Activated T-helper 17 cell treated with anti-CD3 and anti-CD28 coated beads, Interleukin-2, amount 50 U/mL, for 72 hours (primary cell): Measurements from ENCODE around the gene JMJD4. TPM values are rescaled to one million over a fixed set of nuclear protein-coding genes. Genes with fewer than 3 reads are reported as not detected.

ENCODE experiments used
- ATAC-seq: fragments of 150-1000 bp; cut with Tn5 transposase; replicated peaks from 2 replicates; pipeline ENCODE4 v1.10.0; 2021; ENCODE audit warnings: mild to moderate bottlenecking, moderate library complexity
- H3K27ac Mint-ChIP-seq: one replicate; pipeline ENCODE4 v1.8.0; 2022; ENCODE audit warnings: mixed read lengths
- H3K27me3 Mint-ChIP-seq: one replicate; pipeline ENCODE4 v1.8.0; 2022; ENCODE audit warnings: mixed read lengths
- H3K36me3 Mint-ChIP-seq: one replicate; pipeline ENCODE4 v1.8.0; 2022; ENCODE audit warnings: low read depth, mild to moderate bottlenecking, mixed read lengths
- H3K4me1 Mint-ChIP-seq: one replicate; pipeline ENCODE4 v1.8.0; 2022; ENCODE audit warnings: mixed read lengths
- H3K4me3 Mint-ChIP-seq: one replicate; pipeline ENCODE4 v1.8.0; 2022; ENCODE audit warnings: mild to moderate bottlenecking, mixed read lengths
- H3K9me3 Mint-ChIP-seq: one replicate; pipeline ENCODE4 v1.8.0; 2022; ENCODE audit warnings: mixed read lengths
- total RNA-seq, 2 donors: library from RNA; stranded (reverse); gene quantifications; one replicate each; pipeline ENCODE4 v1.2.3, GENCODE V29; 2022

Gene JMJD4
- total RNA-seq, 2 donors from 2014 or later, result 10.6 to 19.9 TPM

GRCh38 chr1:227773558-227773957 lies 38.5 kb upstream of the JMJD4 start:
- Mint-ChIP-seq H3K4me1 (peaks cover 11% of the 10 kb centered on the region), H3K27me3 (no peaks in the 10 kb centered on the region), H3K4me3 (peak overlapping the region; percentile 18), H3K27ac (peak overlapping the region; percentile 25), H3K36me3 (peaks cover 41% of the 10 kb centered on the region), H3K9me3 (no peaks in the 10 kb centered on the region)
- ATAC-seq, result no peak

DNA sequence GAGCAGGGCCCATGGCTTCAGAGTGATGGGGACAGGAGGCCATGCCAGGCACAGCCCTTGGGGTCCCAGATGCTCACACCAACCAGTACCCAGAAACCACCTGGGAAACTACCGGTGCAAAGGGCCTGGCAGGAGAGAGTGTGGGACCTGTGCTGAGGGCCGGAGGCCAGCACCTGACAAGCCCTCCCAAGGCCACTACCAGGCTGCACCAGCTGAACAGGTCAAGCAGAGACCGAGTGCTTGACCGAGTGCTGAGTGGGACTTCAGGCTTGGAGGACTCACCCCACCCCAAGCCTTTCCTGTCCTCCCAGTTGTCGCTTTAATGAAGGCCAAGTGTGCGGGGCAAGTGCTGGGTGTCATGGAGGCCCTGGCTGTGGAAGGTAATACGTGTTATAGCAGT lies 36.7 kb upstream of the JMJD4 start:
- H3K4me3 Mint-ChIP-seq, result no peak overlapping the region
- H3K27ac Mint-ChIP-seq, result no peak overlapping the region
- ATAC-seq, result no peak
- H3K9me3 Mint-ChIP-seq, result no peaks in the 10 kb centered on the region
- H3K36me3 Mint-ChIP-seq, result peaks cover 58% of the 10 kb centered on the region
- peaks cover 11% of the 10 kb centered on the region for H3K4me1 Mint-ChIP-seq
- H3K27me3 Mint-ChIP-seq, result no peaks in the 10 kb centered on the region

GRCh38 chr1:227771326-227771725 lies 36.2 kb upstream of the JMJD4 start:
- H3K9me3 Mint-ChIP-seq, result no peaks in the 10 kb centered on the region
- no peak overlapping the region for H3K27ac Mint-ChIP-seq
- H3K4me1 Mint-ChIP-seq, result peaks cover 14% of the 10 kb centered on the region
- H3K36me3 Mint-ChIP-seq, result peaks cover 57% of the 10 kb centered on the region
- no peak for ATAC-seq
- no peak overlapping the region for H3K4me3 Mint-ChIP-seq
- H3K27me3 Mint-ChIP-seq, result no peaks in the 10 kb centered on the region

GRCh38 chr1:227770812-227771211 lies 35.7 kb upstream of the JMJD4 start:
- no peak for ATAC-seq
- Mint-ChIP-seq H3K36me3 (peaks cover 57% of the 10 kb centered on the region), H3K4me3 (no peak overlapping the region)

DNA sequence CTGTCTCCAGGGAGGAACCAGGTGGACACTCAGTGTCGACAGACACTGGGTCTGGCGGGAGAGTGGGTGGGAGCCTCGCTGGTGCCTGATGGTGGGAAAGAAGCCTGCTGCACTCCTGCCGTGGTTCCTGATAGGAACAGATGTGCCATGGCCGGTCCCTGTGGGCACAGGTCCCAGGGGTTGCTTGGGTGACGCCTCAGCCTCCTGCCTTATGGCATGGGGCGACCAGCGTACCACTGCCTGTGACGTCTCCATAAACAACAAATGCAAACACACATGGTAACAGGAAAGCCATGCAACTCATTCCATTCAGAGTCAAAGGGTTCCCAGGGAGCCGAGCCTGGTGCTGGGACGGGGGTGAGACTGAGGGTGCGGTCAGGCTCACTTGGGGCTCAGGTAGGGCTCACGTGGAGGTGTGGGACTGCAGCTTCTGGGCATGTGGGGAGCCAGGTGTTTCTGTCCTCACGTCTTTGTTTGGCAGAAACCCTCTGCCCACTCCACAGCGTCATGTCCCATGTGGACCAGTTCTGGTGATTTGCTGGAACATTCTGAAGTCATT lies 34.9 kb upstream of the JMJD4 start:
- Mint-ChIP-seq H3K27me3 (no peaks in the 10 kb centered on the region), H3K36me3 (peaks cover 52% of the 10 kb centered on the region), H3K4me3 (no peak overlapping the region), H3K27ac (no peak overlapping the region), H3K4me1 (peaks cover 20% of the 10 kb centered on the region), H3K9me3 (no peaks in the 10 kb centered on the region)
- ATAC-seq, result no peak

More at GRCh38 chr1:227770812-227771211, 35.7 kb upstream of the JMJD4 start:
- no peaks in the 10 kb centered on the region for H3K9me3 Mint-ChIP-seq
- no peak overlapping the region for H3K27ac Mint-ChIP-seq
- no peaks in the 10 kb centered on the region for H3K27me3 Mint-ChIP-seq
- H3K4me1 Mint-ChIP-seq, result peaks cover 19% of the 10 kb centered on the region

GRCh38 chr1:227769047-227769935 lies 34.2 kb upstream of the JMJD4 start:
- no peak for ATAC-seq

GRCh38 chr1:227768640-227769039 lies 33.5 kb upstream of the JMJD4 start:
- H3K4me1 Mint-ChIP-seq, result peaks cover 21% of the 10 kb centered on the region
- H3K36me3 Mint-ChIP-seq, result peaks cover 49% of the 10 kb centered on the region
- H3K4me3 Mint-ChIP-seq, result no peak overlapping the region
- no peaks in the 10 kb centered on the region for H3K9me3 Mint-ChIP-seq
- no peaks in the 10 kb centered on the region for H3K27me3 Mint-ChIP-seq
- H3K27ac Mint-ChIP-seq, result no peak overlapping the region
- no peak for ATAC-seq

More at GRCh38 chr1:227769047-227769935, 34.2 kb upstream of the JMJD4 start:
- peaks cover 47% of the 10 kb centered on the region for H3K36me3 Mint-ChIP-seq
- H3K27ac Mint-ChIP-seq, result no peak overlapping the region
- H3K9me3 Mint-ChIP-seq, result no peaks in the 10 kb centered on the region
- peaks cover 22% of the 10 kb centered on the region for H3K4me1 Mint-ChIP-seq
- no peak overlapping the region for H3K4me3 Mint-ChIP-seq
- H3K27me3 Mint-ChIP-seq, result no peaks in the 10 kb centered on the region

DNA sequence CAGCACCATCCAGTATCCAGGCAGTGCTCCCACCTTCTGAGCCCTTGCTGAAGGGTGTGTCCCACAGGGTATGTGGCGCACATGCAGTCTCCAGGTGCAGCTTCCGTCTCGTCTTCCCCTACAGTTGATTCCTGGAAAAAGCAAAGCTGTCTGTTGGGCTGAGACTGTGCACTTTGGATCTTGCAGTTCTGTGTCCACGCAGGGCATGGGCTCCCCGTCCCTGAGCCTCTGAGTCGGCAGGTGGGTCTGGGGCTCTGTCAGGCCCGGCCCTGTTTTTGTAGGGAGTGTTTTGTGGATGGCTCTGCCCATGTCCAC lies 33.0 kb upstream of the JMJD4 start:
- Mint-ChIP-seq H3K36me3 (peaks cover 49% of the 10 kb centered on the region), H3K27me3 (no peaks in the 10 kb centered on the region), H3K4me1 (peaks cover 18% of the 10 kb centered on the region), H3K4me3 (no peak overlapping the region), H3K9me3 (no peaks in the 10 kb centered on the region), H3K27ac (no peak overlapping the region)
- ATAC-seq, result no peak

DNA sequence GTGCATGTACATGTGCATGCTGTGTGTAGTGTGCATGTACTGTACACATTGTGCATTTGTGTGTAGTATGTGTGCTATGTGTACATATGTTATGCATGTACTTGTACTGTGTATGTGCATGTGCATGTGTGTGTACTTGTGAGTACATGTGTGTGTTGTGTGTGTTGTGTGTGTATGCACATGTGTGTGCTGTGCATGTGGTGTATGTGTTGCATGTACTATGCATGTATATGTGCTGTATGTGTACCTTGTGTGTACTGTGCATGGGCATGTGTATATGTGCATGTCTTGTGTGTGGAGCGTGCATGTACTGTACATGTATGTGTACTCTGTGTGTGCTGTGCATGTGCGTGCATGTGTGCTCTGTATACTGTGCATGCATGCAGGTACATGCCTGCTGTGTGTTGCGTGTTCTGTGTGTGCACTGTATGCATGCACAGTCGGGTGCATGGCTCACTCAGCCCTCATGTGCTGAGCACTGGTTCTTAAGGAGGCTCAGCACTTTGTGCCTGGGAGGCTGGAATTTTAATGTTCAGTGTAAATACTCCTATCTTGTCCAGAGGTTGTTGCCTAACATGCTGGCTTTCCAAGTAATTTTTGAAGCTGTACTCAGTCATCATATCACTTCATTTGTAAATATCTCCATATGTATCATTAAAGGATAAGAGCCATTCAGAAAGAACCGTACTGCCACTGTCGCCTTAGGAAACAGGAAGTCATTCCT lies 32.5 kb upstream of the JMJD4 start:
- no peak overlapping the region for H3K27ac Mint-ChIP-seq
- no peaks in the 10 kb centered on the region for H3K27me3 Mint-ChIP-seq
- ATAC-seq, result no peak
- H3K36me3 Mint-ChIP-seq, result peaks cover 49% of the 10 kb centered on the region
- peak overlapping the region; percentile 19 for H3K4me3 Mint-ChIP-seq
- no peaks in the 10 kb centered on the region for H3K9me3 Mint-ChIP-seq
- peaks cover 19% of the 10 kb centered on the region for H3K4me1 Mint-ChIP-seq

DNA sequence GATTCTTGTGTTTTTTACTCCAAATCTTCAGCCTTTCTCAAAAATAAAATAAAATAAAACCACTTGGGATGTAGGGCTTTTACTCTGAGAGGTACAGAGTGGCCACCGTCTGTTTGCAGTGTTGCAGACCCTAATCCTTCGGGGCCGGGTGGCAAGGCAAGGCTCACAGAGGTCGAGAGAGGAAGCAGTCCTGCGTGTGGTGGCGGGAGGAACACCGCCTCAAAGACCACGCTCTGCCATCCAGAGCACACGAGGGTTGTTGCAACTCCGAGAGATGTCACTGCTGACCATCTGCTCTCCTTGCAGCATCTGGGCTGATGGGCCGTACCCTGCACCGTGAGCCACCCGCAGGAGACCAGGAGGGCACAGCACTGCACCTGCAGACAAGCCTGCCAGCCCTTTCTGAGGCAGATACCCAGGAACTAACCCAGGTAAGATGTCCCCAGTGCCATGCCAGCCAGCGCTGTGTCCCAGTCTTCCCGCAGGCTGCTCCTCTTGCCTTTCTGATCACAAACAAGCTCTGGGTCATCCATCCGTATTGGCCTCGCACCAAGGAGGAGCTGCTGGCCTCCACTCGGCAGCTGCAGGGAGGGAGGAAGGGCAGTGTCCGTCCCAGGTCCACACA lies 31.7 kb upstream of the JMJD4 start:
- Mint-ChIP-seq H3K27ac (peak overlapping the region; percentile 25), H3K36me3 (peaks cover 48% of the 10 kb centered on the region), H3K4me1 (peaks cover 27% of the 10 kb centered on the region), H3K4me3 (peak overlapping the region; percentile 68), H3K9me3 (no peaks in the 10 kb centered on the region), H3K27me3 (no peaks in the 10 kb centered on the region)
- ATAC-seq, result no peak

DNA sequence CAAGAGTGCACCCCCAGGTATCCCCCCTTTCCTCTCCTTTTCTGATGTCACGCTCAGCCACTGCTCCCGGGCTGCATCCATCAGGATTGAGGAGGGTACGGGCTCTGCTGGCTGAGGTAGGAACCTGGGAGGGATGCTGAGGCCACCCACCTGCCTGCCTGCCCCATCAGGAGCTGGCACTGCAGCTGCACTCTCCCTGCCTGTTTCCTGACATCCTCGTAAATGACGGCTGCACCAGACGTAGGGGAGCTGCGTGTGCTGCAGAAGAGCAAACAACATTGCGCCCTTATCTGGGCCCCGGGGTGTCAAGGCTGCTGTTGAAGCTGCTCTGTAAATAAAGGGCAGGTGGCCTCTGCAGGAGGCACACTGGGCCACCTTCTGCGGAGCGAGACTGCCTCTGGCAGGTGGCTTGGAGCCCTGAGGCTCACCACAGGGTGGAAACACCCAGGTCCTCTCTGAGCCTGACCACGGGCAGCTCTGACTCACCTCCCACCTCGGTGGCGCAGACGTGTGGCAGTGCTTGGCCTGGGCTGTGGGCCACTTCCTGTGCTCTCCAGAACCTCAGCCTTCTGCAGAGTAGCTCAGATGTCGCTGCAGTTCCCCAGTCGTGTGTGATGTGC lies 31.0 kb upstream of the JMJD4 start:
- peaks cover 54% of the 10 kb centered on the region for H3K36me3 Mint-ChIP-seq
- peak overlapping the region; percentile 68 for H3K4me3 Mint-ChIP-seq
- ATAC-seq, result peak; percentile 92
- H3K27me3 Mint-ChIP-seq, result no peaks in the 10 kb centered on the region
- peaks cover 32% of the 10 kb centered on the region for H3K4me1 Mint-ChIP-seq
- peak overlapping the region; percentile 25 for H3K27ac Mint-ChIP-seq
- no peaks in the 10 kb centered on the region for H3K9me3 Mint-ChIP-seq

DNA sequence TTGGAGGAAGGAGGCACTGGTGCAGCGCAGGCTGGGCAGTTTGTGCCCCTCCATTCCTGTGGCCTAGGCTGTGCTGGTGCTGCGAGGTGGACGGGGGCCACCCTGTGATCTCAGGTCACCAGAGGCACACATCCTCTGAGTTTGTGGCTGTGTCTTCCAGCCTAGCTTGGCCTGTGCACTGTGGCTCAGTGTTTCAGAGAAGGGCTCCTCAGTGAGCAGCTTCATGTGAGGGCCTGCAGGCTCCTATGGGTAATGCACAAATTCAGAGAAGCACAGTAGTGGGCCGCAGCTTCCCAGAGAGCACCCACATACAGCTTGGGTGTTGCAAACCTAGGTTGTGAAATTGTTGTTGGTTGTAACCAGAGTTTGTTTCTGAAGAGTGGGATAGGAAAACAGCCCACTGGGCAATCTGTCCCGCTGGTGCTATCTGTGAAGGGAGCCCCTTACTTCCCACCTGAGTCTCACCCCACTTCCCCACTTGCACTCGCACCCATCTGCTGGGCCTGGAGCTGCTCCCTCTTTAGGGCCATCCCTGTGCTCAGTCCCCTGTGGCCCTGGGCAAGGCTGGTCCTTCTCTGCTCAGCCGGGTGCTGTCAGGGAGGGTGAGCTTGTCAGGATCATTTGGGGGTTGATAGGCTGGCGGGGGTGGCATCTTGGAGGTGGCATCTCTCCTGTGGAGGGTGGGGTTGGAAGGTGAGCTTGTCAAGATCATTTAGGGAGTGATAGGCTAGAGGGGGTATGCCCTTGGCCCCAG lies 30.3 kb upstream of the JMJD4 start:
- peak overlapping the region; percentile 25 for H3K27ac Mint-ChIP-seq
- peaks cover 61% of the 10 kb centered on the region for H3K36me3 Mint-ChIP-seq
- no peaks in the 10 kb centered on the region for H3K9me3 Mint-ChIP-seq
- H3K4me1 Mint-ChIP-seq, result peaks cover 38% of the 10 kb centered on the region
- H3K4me3 Mint-ChIP-seq, result peak overlapping the region; percentile 68
- no peak for ATAC-seq
- H3K27me3 Mint-ChIP-seq, result no peaks in the 10 kb centered on the region

GRCh38 chr1:227764019-227764391 lies 28.9 kb upstream of the JMJD4 start:
- Mint-ChIP-seq H3K27me3 (no peaks in the 10 kb centered on the region), H3K9me3 (no peaks in the 10 kb centered on the region), H3K4me1 (peaks cover 44% of the 10 kb centered on the region), H3K4me3 (peak overlapping the region; percentile 68), H3K36me3 (peaks cover 74% of the 10 kb centered on the region), H3K27ac (no peak overlapping the region)
- ATAC-seq, result no peak
